ENCODE measurements around the gene CIT. TPM values are rescaled to one million over a fixed set of nuclear protein-coding genes. Genes with fewer than 3 reads are reported as not detected.

The CIT gene
- total RNA-seq, 2 experiments from 2014 or later, result 1.3 to 1.9 TPM

DNA sequence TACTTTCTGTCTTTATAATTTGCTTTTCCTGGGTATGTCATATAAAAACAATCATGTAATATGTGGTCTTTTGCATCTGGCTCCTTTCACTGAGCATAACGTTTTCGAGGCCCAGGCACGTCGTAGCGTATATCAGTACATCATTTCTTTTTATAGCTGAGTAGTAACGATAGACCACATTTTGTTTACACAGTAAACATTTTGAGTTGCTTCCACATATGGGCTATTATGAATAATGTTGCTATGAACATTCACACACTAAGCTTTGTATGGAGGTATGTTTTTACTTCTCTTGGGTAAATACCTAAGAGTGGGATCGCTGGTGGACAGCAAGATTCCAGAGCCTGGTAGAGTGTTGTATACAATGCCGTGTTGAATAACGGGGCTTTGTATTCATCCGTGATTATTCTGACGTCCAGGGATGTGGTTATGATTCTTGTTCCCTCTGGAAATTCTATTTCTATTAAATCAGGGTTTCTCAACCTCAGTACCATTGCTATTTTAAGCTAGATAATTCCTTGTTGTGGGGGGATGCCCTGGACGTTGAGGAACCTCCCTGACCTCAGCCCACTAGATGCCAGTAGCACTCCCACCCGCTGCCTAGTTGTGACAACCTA, 38.9 kb upstream of the CIT start:
- no peak for DNase-seq
- no peaks in the 10 kb centered on the region for H3K27me3 ChIP-seq (ENCODE audit: control insufficient read depth in 1 of 2, insufficient read depth in 2 of 2, low read length in 2 of 2)

GRCh38 chr12:119914666-119915065, 37.5 kb upstream of the CIT start:
- no peak overlapping the region for H3K4me3 ChIP-seq (ENCODE audit: low read length)
- ChIA-PET CTCF (no interaction called here), POLR2A (no interaction called here)
- Mint-ChIP-seq H3K9me3 (no peaks in the 10 kb centered on the region), H3K27me3 (no peaks in the 10 kb centered on the region), H3K27ac (no peak overlapping the region), H3K36me3 (ENCODE audit: low read depth) (no peaks in the 10 kb centered on the region), H3K4me1 (ENCODE audit: low read depth) (no peaks in the 10 kb centered on the region), H3K4me3 (no peak overlapping the region)
- H3K27me3 ChIP-seq (ENCODE audit: control insufficient read depth in 1 of 2, insufficient read depth in 2 of 2, low read length in 2 of 2), result no peaks in the 10 kb centered on the region
- intact Hi-C loops (cut with DNase I, micrococcal nuclease), result no loop called here
- ATAC-seq (ENCODE audit: poor library complexity) (no peak), DNase-seq (no peak)
- no peak overlapping the region for H3K27ac ChIP-seq (ENCODE audit: low read depth in 1 of 2, low read length in 2 of 2)
- H3K9me3 ChIP-seq (ENCODE audit: control insufficient read depth in 1 of 2, insufficient read depth in 1 of 2, low read length in 2 of 2), result no peaks in the 10 kb centered on the region
- H3K36me3 ChIP-seq (ENCODE audit: insufficient read depth, low read length), result no peaks in the 10 kb centered on the region
- TF ChIP-seq CTCF (IDR thresholded peaks at IDR 0.05), result no peak
- H3K4me1 ChIP-seq (ENCODE audit: insufficient read depth, low read length), result no peaks in the 10 kb centered on the region

More for the DNA sequence above, 38.9 kb upstream of the CIT start:
- H3K27me3 Mint-ChIP-seq, result no peaks in the 10 kb centered on the region
- no peaks in the 10 kb centered on the region for H3K4me1 ChIP-seq (ENCODE audit: insufficient read depth, low read length)
- H3K36me3 Mint-ChIP-seq (ENCODE audit: low read depth), result no peaks in the 10 kb centered on the region
- no peaks in the 10 kb centered on the region for H3K4me1 Mint-ChIP-seq (ENCODE audit: low read depth)
- no peak overlapping the region for H3K4me3 Mint-ChIP-seq
- intact Hi-C loops (cut with DNase I, micrococcal nuclease), result no loop called here
- H3K27ac ChIP-seq (ENCODE audit: low read depth in 1 of 2, low read length in 2 of 2), result no peak overlapping the region
- H3K9me3 ChIP-seq (ENCODE audit: control insufficient read depth in 1 of 2, insufficient read depth in 1 of 2, low read length in 2 of 2), result no peaks in the 10 kb centered on the region
- ATAC-seq (ENCODE audit: poor library complexity), result no peak
- ChIA-PET POLR2A (no interaction called here), CTCF (interaction anchor here (0.6 kb wide), 1 partner anchor 21 kb away, joined by 3 read pairs; no protein-coding TSS in a partner anchor)
- H3K27ac Mint-ChIP-seq, result no peak overlapping the region
- no peaks in the 10 kb centered on the region for H3K36me3 ChIP-seq (ENCODE audit: insufficient read depth, low read length)
- TF ChIP-seq CTCF (IDR thresholded peaks at IDR 0.05), result no peak
- H3K4me3 ChIP-seq (ENCODE audit: low read length), result no peak overlapping the region
- H3K9me3 Mint-ChIP-seq, result no peaks in the 10 kb centered on the region

GRCh38 chr12:119913536-119914330, 36.6 kb upstream of the CIT start:
- Mint-ChIP-seq H3K36me3 (ENCODE audit: low read depth) (no peaks in the 10 kb centered on the region), H3K4me3 (no peak overlapping the region), H3K27ac (no peak overlapping the region), H3K27me3 (no peaks in the 10 kb centered on the region), H3K4me1 (ENCODE audit: low read depth) (no peaks in the 10 kb centered on the region), H3K9me3 (no peaks in the 10 kb centered on the region)
- TF ChIP-seq CTCF (IDR thresholded peaks at IDR 0.05), result no peak
- no peak for DNase-seq
- no peaks in the 10 kb centered on the region for H3K4me1 ChIP-seq (ENCODE audit: insufficient read depth, low read length)
- H3K9me3 ChIP-seq (ENCODE audit: control insufficient read depth in 1 of 2, insufficient read depth in 1 of 2, low read length in 2 of 2), result no peaks in the 10 kb centered on the region
- H3K4me3 ChIP-seq (ENCODE audit: low read length), result no peak overlapping the region
- ChIA-PET POLR2A (no interaction called here), CTCF (interaction anchor here (2.0 kb wide), 1 partner anchor 10 kb away, joined by 5 read pairs; no protein-coding TSS in a partner anchor)
- H3K36me3 ChIP-seq (ENCODE audit: insufficient read depth, low read length), result no peaks in the 10 kb centered on the region
- intact Hi-C loops (cut with DNase I, micrococcal nuclease), result no loop called here
- no peaks in the 10 kb centered on the region for H3K27me3 ChIP-seq (ENCODE audit: control insufficient read depth in 1 of 2, insufficient read depth in 2 of 2, low read length in 2 of 2)
- ATAC-seq (ENCODE audit: poor library complexity), result no peak
- no peak overlapping the region for H3K27ac ChIP-seq (ENCODE audit: low read depth in 1 of 2, low read length in 2 of 2)

Measured in CD4-positive, alpha-beta T cell (primary cell).